ENCODE data around the gene BANF2.
"Not testable (repeated sequence)": the region's sequence is repeated elsewhere in the genome, so short reads cannot be mapped to it uniquely, and the experiment has no call there.

Gene BANF2

DNA sequence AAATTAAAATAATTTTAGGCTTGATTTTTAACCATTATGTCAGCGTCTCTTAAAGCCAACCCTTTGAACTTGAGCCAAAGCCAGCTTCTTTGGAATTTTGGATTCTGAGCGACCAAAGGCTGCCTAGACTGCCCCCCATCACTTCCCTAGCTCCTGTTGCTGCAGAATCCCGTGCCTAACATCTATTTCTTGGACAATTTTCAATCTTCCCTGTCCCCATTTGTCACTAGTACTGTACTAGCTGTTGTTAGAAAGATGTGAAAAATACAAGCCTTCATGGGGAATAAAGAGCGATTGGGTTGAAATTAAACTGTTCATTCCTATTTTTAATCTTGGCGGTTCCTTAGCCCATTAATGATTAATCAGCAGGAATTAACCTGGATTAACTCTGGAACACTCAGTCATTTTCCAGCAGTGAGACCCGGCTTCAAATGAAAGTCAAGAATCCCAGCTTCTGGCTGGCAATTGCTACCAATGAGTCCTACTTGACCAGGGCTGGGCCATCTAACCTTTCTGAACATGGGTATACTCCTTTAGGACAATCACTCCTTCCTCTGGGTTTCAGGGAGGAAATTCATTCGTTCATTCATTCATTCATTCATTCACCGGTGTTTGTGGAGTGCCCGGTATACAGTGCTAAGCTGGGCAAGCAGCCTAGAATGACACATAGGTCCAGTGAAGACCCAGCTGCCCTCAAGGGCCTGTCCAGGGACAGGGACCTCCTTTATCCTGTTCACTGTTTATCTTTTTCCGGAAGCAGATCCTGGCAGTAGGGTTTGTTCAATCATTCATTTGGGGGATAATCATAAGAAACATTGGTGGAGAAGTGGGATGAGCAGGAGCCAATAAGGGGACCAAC lies 16.3 kb upstream of the BANF2 start:
- no peak for DNase-seq

DNA sequence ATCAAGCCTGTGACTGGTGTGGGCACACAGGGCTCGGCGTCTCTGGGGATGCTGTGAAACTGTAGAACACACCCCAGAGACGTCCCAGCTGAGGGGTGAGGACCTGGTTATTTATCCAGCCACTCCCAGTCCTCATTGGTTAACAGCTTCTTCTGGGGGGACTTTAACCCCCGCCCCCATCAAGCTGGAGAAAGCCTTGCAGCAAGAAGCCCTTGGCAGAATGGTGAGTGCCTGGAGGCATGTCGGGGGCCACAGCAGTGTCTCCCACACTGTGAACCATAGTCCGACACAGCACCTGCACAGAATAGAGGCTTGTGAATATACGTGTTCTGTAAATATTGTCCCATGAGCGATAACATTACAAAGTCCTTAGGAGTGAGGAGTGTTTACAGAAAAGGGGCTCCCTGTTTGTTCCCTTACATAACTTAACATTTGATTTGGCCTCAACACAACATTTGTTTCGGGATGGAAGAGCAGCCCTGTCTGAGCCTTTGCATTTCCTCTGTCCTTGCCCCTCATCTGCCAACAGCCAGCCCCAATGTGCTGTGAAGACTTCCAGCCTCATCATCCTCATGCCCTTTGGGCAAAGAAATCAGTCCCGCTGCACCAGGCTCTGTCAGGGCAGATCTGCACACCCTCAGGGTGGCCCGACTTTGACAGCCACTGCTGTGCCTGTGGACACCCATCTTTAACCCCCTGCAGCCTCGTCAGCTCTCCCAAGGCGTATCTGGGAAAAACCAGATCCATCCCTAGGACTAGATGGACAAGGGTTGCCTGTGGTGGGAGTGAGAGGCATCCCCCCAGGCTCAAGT lies 15.5 kb upstream of the BANF2 start:
- no peak for DNase-seq

- no peak for DNase-seq
Measured at GRCh38 chr20:17685168-17685567, 14.6 kb upstream of the BANF2 start.

GRCh38 chr20:17687800-17688199 lies 12.0 kb upstream of the BANF2 start:
- no peak for DNase-seq

DNA sequence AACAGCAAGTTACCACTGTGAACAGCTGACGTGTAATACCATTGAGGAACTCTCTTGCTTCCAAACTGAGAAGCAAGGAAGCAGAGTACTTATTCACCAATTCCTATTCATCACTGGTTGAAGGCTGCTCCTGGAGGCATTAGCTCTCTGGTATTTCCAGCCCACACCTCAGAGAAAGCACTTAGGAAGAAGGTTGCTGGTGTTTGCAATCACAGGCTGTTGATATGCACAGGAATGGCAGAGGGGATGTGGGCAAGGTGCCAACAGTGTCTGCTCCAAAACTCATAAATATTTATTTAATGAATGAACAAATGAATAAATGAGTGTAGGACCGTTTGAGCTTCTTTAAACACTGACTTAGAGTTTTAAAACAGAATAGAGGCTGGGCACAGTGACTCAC lies 10.8 kb upstream of the BANF2 start:
- no peak for DNase-seq

- DNase-seq = no peak
Measured at GRCh38 chr20:17690144-17690543, 9.6 kb upstream of the BANF2 start.

GRCh38 chr20:17691758-17692157 lies 8.0 kb upstream of the BANF2 start:
- no peak for DNase-seq

DNA sequence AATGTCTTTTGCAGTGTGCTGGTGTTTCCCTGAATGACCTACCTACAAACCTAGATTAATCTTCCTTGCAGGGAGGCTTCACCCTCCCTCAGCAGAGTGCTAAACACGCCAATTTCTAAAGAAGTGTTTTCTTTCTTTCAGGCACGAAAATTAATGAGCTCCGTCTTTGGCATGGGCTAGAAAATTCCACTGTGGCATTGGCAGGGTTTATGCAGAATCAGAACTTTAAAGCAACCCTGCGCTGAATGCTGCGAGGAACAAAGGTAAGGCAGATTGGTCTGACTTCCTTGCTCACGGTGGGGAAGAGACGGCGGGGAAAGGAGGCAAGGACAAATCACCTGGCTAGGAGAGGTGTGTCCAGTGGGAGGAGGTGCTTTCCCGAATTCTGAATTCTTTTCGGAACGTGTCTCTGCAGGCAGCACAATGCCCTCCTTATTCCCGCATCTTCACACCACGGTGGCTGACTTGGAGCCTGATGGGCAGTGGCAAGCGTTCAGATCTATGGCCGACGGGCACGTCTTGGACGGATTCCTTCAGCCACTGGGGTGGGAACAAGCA lies 6.2 kb upstream of the BANF2 start:
- no peak for DNase-seq

GRCh38 chr20:17694767-17695166 lies 5.0 kb upstream of the BANF2 start:
- DNase-seq = no peak

DNA sequence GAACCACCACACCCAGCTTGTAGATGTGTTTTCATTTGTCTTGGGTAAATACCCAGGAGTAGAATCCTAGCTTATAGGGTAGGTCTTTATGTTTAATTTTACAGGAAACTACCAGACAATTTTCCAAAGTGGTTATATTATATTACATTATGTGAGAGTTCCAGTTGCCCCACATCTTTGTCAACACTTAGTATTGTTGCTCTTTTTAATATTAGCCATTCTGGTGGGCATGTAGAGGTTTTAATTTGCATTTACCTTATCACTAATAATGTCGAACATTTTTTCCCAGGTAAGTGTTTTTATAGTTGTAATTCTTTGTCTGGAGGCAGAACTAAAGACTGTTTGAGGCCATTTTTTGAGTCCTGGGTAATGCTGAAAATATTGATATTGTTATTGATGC lies 3.5 kb upstream of the BANF2 start:
- no peak for DNase-seq

- no peak for DNase-seq
Measured at GRCh38 chr20:17697171-17697570, 2.6 kb upstream of the BANF2 start.

- no peak for DNase-seq
Measured at GRCh38 chr20:17698384-17698783, 1.4 kb upstream of the BANF2 start.

DNA sequence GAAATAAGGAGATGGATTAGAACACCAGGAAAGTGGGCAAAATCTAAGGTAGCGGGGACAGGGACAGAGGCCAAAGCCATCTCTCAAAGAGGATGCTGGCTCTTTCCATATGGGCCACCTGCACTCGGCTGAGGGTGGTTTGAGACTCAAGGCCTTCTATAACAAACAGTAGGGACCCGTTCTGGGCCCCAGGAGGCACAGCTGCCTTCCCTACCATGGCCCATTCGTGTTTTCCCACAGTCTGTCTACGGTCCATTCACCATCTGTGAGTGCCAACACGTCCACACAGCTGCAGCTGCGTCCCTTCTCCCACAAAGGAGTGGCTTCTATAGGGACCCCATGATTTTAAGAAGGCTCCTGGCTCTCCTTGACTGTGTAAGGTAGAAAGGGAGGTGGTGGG lies 871 bp downstream of the BANF2 start:
- DNase-seq = no peak

- no peak for DNase-seq
Measured at GRCh38 chr20:17701826-17702225, 2.1 kb downstream of the BANF2 start.

GRCh38 chr20:17704589-17705317 lies 5.0 kb downstream of the BANF2 start:
- no peak for DNase-seq

- no peak for DNase-seq
Measured at GRCh38 chr20:17705916-17706315, 6.2 kb downstream of the BANF2 start.

DNA sequence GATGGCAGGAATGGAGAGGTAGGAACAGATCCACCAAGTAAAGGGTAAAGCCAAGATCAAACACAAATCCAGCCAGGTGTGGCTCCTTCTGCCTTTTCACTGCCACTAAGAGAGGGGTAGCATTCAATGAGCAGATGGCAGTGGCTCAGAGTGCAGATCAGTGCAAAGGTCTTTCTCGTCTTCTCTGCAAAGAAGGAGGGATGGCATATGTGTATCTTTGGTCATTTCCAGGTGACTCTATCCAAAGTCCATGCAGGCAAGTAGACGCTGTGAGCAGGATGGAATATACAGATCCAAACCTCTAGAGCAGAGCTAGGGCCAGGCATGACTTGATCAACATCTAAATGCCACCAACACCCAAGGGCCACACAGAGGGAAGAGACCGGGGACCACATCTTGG lies 6.9 kb downstream of the BANF2 start:
- DNase-seq = no peak

GRCh38 chr20:17707951-17708350 lies 8.2 kb downstream of the BANF2 start:
- DNase-seq = not testable (repeated sequence)

DNA sequence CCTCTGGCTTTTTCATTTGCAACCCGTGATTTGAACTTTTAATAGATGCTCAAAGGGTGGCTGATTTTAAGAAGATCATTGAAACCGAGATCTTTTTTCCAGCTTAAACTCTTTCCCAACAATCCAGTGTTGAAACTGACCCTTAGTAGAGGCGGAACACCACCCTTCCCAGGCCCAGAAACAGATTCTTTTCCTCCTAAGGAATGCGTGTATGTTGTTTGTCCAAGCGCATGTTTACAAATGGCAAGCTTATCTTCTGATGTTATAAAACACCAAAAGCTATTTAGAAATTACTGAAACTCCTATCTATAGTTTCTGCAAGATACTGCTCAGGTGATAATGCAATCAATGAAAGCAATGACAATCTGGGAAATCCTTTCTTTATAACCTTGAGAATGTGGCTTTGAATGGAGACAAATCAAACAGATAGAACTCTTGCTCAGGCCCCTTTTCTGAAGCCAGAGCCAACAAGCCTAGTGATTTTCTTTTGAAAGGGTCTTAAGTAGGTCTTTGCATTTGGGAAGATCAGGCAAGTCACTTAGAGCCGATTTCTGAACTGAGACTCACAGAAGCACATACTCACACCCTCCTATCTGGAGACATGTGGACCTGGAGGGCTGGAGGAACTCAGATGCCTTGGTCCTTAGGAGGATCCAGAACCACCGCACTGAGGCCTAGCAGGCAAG lies 9.1 kb downstream of the BANF2 start:
- DNase-seq = no peak

DNA sequence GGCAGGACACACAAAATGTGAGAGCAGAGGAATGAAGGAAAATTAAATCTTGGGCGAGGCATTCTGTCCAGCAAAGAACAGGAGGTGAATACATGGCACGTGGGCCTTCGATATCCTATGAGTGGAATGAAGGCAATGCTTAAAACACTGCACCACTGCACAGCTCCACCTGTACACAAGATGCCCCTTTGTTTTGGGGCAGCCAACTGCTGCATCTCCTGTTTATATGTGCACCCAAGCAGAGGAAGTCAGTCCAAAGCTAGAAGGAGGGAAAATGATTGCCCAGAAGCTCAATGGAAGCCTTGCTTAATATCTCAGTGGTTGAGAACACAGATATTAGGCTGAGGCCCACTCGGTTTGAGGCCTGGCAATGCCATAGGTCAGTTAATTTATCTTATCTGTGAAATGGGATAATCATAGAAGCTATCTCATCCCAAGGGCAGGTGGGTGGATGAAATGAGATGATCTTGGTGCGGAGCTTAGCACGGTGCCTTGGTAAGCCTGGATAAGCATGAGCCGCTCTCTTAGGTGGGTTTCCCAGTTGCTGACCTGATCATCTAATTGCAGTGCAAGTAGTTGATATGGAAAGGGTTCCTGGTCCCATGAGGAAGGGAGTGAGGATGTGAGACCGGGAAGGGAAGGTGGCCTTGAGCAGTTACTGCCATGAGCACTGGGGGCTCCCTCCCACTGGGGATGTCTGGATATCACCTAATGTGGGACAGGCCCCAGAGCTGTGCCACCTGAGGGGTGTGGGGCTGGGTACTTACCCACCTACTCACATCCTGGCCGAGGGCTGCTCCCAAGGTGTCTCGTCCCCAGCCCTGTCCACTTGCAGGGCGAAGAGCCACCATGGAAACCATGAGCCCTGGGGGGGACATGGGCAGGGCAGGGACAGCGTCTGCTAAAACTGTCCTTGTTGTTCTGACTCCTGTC lies 9.9 kb downstream of the BANF2 start:
- DNase-seq = no peak

Measured in NCI-H2081 treated with DMSO at 0.1 percent for 48 hours (cell line).